Endodermal cell (in vitro differentiated cells): ENCODE results near the gene CERS4. TPM values are rescaled to one million over a fixed set of nuclear protein-coding genes. Genes with fewer than 3 reads are reported as not detected.
"Not testable (repeated sequence)": the region's sequence is repeated elsewhere in the genome, so short reads cannot be mapped to it uniquely, and the experiment has no call there.

Source experiments
- DNase-seq: peaks from one replicate; pipeline ENCODE4 v3.0.0-alpha.2; 2017
- H3K27ac ChIP-seq: 2 replicates; pipeline ENCODE4 v1.5.1; 2013; ENCODE audit warnings: mild to moderate bottlenecking, low read depth, low read length, moderate library complexity
- H3K27me3 ChIP-seq: 2 replicates; pipeline ENCODE4 v1.6.1; 2013; ENCODE audit warnings: mild to moderate bottlenecking, low read length, moderate library complexity; ENCODE audit not compliant: insufficient read depth, control insufficient read depth, poor library complexity, severe bottlenecking
- H3K36me3 ChIP-seq: 2 replicates; pipeline ENCODE4 v1.7.0; 2013; ENCODE audit warnings: mild to moderate bottlenecking, low read length, moderate library complexity; ENCODE audit not compliant: control insufficient read depth, insufficient read depth
- H3K4me1 ChIP-seq: one replicate; pipeline ENCODE4 v1.7.0; 2013; ENCODE audit warnings: low read length; ENCODE audit not compliant: control insufficient read depth, insufficient read depth
- H3K4me3 ChIP-seq: 2 replicates; pipeline ENCODE4 v1.5.1; 2013; ENCODE audit warnings: mild to moderate bottlenecking, low read length, moderate library complexity
- H3K9ac ChIP-seq: 2 replicates; pipeline ENCODE4 v1.6.1; 2013; ENCODE audit warnings: mild to moderate bottlenecking, low read length, moderate library complexity; ENCODE audit not compliant: poor library complexity, severe bottlenecking; ENCODE audit errors: extremely low read depth
- H3K9me3 ChIP-seq: 2 replicates; pipeline ENCODE4 v1.6.1; 2013; ENCODE audit warnings: mild to moderate bottlenecking, low read length, moderate library complexity; ENCODE audit not compliant: control insufficient read depth
- H3K27ac Mint-ChIP-seq: 2 replicates; pipeline ENCODE4 v1.8.0; 2020; ENCODE audit warnings: mixed read lengths
- H3K27me3 Mint-ChIP-seq: 2 replicates; pipeline ENCODE4 v1.8.0; 2021; ENCODE audit warnings: mild to moderate bottlenecking, mixed read lengths; ENCODE audit not compliant: insufficient read depth
- H3K36me3 Mint-ChIP-seq: 2 replicates; pipeline ENCODE4 v1.8.0; 2020; ENCODE audit warnings: low read depth, mixed read lengths
- H3K4me1 Mint-ChIP-seq: 2 replicates; pipeline ENCODE4 v1.8.0; 2020; ENCODE audit warnings: mixed read lengths
- H3K4me3 Mint-ChIP-seq: 2 replicates; pipeline ENCODE4 v1.8.0; 2020; ENCODE audit warnings: mild to moderate bottlenecking, moderate library complexity, mixed read lengths
- H3K9me3 Mint-ChIP-seq: 2 replicates; pipeline ENCODE4 v1.8.0; 2020; ENCODE audit warnings: mild to moderate bottlenecking, mixed read lengths
- CTCF ChIP-seq: fragments of 200-600 bp; sonication (generic); conservative IDR thresholded peaks from 2 replicates; pipeline ENCODE4 v1.5.0; 2021; ENCODE audit warnings: antibody characterized with exemption, mild to moderate bottlenecking
- WGBS, 2 experiments: methylation state at CpG; one replicate each; pipeline versions ENCODE4 v1.1.5 to v1.1.7; 2013; ENCODE audit warnings: missing lambda C conversion rate in 2 of 2, mixed read lengths in 1 of 2; ENCODE audit not compliant: insufficient coverage in 1 of 2, insufficient read length in 1 of 2; 5-methylcytosine and 5-hydroxymethylcytosine counted together
- total RNA-seq, 2 donors: library from RNA; stranded (reverse); fragmentation: NEBNext Ultra II Directional in 1 of 2; extraction: Animal tissue kit (Norgen Biotek cat#: 25700) in 1 of 2; gene quantifications; 2 replicates in 1 of 2; 3 replicates in 1 of 2; pipeline ENCODE4 v1.2.1, GENCODE V29; 2021

Gene CERS4
- total RNA-seq, 2 donors from 2014 or later = 76.9 to 105 TPM

GRCh38 chr19:8192221-8192820, 16.8 kb upstream of the CERS4 start:
- H3K27me3 Mint-ChIP-seq = no peaks in the 10 kb centered on the region
- Histone ChIP-seq H3K4me3 (no peak overlapping the region), H3K36me3 (no peaks in the 10 kb centered on the region), H3K4me1 (no peaks in the 10 kb centered on the region), H3K9me3 (no peaks in the 10 kb centered on the region), H3K9ac (no peak overlapping the region), H3K27ac (no peak overlapping the region), H3K27me3 (no peaks in the 10 kb centered on the region)
- 92 to 96% methylated on average over 6 of the region's 7 CpGs for WGBS, 2 experiments
- no peak overlapping the region for H3K4me3 Mint-ChIP-seq
- H3K4me1 Mint-ChIP-seq = peaks cover 5% of the 10 kb centered on the region
- H3K27ac Mint-ChIP-seq = no peak overlapping the region
- H3K36me3 Mint-ChIP-seq = no peaks in the 10 kb centered on the region
- DNase-seq = peak; percentile 72
- no peak for TF ChIP-seq CTCF
- no peaks in the 10 kb centered on the region for H3K9me3 Mint-ChIP-seq

GRCh38 chr19:8194528-8195267, 14.5 kb upstream of the CERS4 start:
- H3K36me3 Mint-ChIP-seq = no peaks in the 10 kb centered on the region
- H3K9ac ChIP-seq = no peak overlapping the region
- no peak overlapping the region for H3K4me3 Mint-ChIP-seq
- TF ChIP-seq CTCF = no peak
- peak; percentile 53 for DNase-seq
- H3K27me3 ChIP-seq = no peaks in the 10 kb centered on the region
- WGBS, 2 experiments = 90 to 96% methylated on average over 10 to 11 of the region's 11 CpGs
- H3K4me3 ChIP-seq = no peak overlapping the region
- H3K9me3 ChIP-seq = no peaks in the 10 kb centered on the region
- no peaks in the 10 kb centered on the region for H3K9me3 Mint-ChIP-seq
- no peaks in the 10 kb centered on the region for H3K4me1 ChIP-seq
- H3K27ac Mint-ChIP-seq = peak overlapping the region; percentile 17
- H3K4me1 Mint-ChIP-seq = peaks cover 5% of the 10 kb centered on the region
- H3K36me3 ChIP-seq = no peaks in the 10 kb centered on the region
- H3K27ac ChIP-seq = no peak overlapping the region
- no peaks in the 10 kb centered on the region for H3K27me3 Mint-ChIP-seq

- H3K4me3 Mint-ChIP-seq = no peak overlapping the region
- H3K36me3 Mint-ChIP-seq = no peaks in the 10 kb centered on the region
- DNase-seq = no peak
- Histone ChIP-seq H3K27me3 (no peaks in the 10 kb centered on the region), H3K9ac (no peak overlapping the region), H3K4me3 (no peak overlapping the region), H3K9me3 (no peaks in the 10 kb centered on the region), H3K4me1 (no peaks in the 10 kb centered on the region), H3K27ac (no peak overlapping the region), H3K36me3 (no peaks in the 10 kb centered on the region)
- H3K27me3 Mint-ChIP-seq = no peaks in the 10 kb centered on the region
- 86 to 97% methylated on average over 4 to 7 of the region's 10 CpGs for WGBS, 2 experiments
- no peak for TF ChIP-seq CTCF
- no peaks in the 10 kb centered on the region for H3K9me3 Mint-ChIP-seq
- H3K27ac Mint-ChIP-seq = peak overlapping the region; percentile 16
- H3K4me1 Mint-ChIP-seq = peaks cover 5% of the 10 kb centered on the region
Measured at GRCh38 chr19:8196271-8196927, 12.8 kb upstream of the CERS4 start.

GRCh38 chr19:8203288-8204120, 5.7 kb upstream of the CERS4 start:
- H3K9me3 ChIP-seq, H3K36me3 Mint-ChIP-seq, H3K36me3 ChIP-seq, H3K27me3 ChIP-seq, H3K4me3 ChIP-seq, H3K4me1 ChIP-seq, H3K27me3 Mint-ChIP-seq: not testable (repeated sequence)
- H3K27ac ChIP-seq = peak overlapping the region; percentile 60
- Mint-ChIP-seq H3K9me3 (peaks cover 15% of the 10 kb centered on the region), H3K4me1 (peaks cover 18% of the 10 kb centered on the region), H3K27ac (peak overlapping the region; percentile 98), H3K4me3 (peak overlapping the region; percentile 34)
- DNase-seq = peak; percentile 89
- peak overlapping the region; percentile 43 for H3K9ac ChIP-seq
- 42 to 60% methylated on average over 9 to 15 of the region's 15 CpGs for WGBS, 2 experiments
